ENCODE data around the gene SRPK1.

GRCh38 chr6:35919827-35920751 is 809 bp downstream of the SRPK1 start:
- TF ChIP-seq CTCF (IDR thresholded peaks at IDR 0.05; ENCODE audit: insufficient read depth, low read length): no peak
- no peak for TF ChIP-seq GABPA (IDR thresholded peaks at IDR 0.05; ENCODE audit: low read depth)
